Mononuclear cell (primary cell): Measurements from ENCODE around the gene KIAA0825. TPM values are rescaled to one million over a fixed set of nuclear protein-coding genes. Genes with fewer than 3 reads are reported as not detected.

Experiments used
- H3K27me3 ChIP-seq: 2 replicates; pipeline ENCODE4 v1.6.0; 2011; ENCODE audit warnings: low read length, control low read depth; ENCODE audit not compliant: insufficient read depth
- H3K4me1 ChIP-seq: 2 replicates; pipeline ENCODE4 v1.5.1; 2011; ENCODE audit warnings: mild to moderate bottlenecking, low read length, control low read depth; ENCODE audit not compliant: insufficient read depth
- H3K4me3 ChIP-seq: 2 replicates; pipeline ENCODE4 v1.5.1; 2011; ENCODE audit warnings: mild to moderate bottlenecking, low read length, moderate library complexity
- H3K9me3 ChIP-seq: 2 replicates; pipeline ENCODE4 v1.5.1; 2011; ENCODE audit warnings: low read depth, mild to moderate bottlenecking, control low read depth, low read length
- total RNA-seq: library from RNA; depleted of rRNA; stranded (reverse); fragments of >200 nt; gene quantifications from one replicate; pipeline ENCODE4 v1.2.3, GENCODE V29; 2012

Gene KIAA0825
- total RNA-seq, 1 donor, result 2.5 TPM

DNA sequence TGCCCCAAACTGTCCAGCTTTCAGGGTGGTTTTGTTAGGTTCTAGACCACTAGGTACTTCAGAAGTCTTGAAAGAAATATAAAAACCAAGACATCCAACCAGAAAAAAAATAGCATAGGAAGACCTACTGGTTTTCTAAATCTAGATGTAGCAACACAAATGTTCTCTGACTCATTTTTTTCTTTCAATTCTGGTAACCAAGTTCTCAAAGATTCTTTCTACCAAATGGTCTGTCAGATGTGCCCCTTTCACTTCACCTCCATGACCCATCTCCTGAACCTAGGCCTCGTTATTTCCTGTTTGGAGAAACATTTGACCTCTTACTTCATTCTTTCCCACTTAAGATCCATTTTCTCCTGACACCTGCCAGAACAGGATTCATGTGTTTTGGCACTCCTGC is 355.3 kb downstream of the KIAA0825 start:
- Histone ChIP-seq H3K27me3 (no peaks in the 10 kb centered on the region), H3K4me1 (no peaks in the 10 kb centered on the region), H3K9me3 (no peaks in the 10 kb centered on the region), H3K4me3 (no peak overlapping the region)

DNA sequence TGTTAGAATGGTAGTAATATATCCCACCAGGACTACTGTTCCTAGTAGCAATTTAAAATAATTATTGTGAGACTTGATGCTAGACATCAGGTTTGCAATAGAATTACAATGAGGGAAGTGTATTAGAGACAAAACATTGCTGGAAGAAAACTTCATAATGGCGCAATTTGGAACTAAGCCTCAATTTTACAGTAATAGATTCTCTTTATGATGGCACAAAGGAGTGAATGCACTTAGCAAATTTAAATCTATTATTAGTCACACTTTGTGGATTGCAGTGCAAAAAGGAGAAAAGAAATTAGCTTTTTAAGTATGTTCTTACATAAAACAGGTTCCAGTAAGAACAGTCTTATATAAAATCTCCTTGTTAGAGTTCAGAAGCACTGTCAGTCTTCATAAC is 358.3 kb downstream of the KIAA0825 start:
- no peaks in the 10 kb centered on the region for H3K4me1 ChIP-seq
- no peaks in the 10 kb centered on the region for H3K27me3 ChIP-seq

GRCh38 chr5:94254214-94254613 is 364.2 kb downstream of the KIAA0825 start:
- Histone ChIP-seq H3K4me1 (no peaks in the 10 kb centered on the region), H3K4me3 (no peak overlapping the region), H3K27me3 (no peaks in the 10 kb centered on the region), H3K9me3 (no peaks in the 10 kb centered on the region)

More for the DNA sequence above, 358.3 kb downstream of the KIAA0825 start:
- Histone ChIP-seq H3K4me3 (no peak overlapping the region), H3K9me3 (no peaks in the 10 kb centered on the region)

- Histone ChIP-seq H3K27me3 (no peaks in the 10 kb centered on the region), H3K4me1 (peaks cover 12% of the 10 kb centered on the region), H3K9me3 (no peaks in the 10 kb centered on the region), H3K4me3 (no peak overlapping the region)
Observed at GRCh38 chr5:94250985-94251384, 367.4 kb downstream of the KIAA0825 start.

DNA sequence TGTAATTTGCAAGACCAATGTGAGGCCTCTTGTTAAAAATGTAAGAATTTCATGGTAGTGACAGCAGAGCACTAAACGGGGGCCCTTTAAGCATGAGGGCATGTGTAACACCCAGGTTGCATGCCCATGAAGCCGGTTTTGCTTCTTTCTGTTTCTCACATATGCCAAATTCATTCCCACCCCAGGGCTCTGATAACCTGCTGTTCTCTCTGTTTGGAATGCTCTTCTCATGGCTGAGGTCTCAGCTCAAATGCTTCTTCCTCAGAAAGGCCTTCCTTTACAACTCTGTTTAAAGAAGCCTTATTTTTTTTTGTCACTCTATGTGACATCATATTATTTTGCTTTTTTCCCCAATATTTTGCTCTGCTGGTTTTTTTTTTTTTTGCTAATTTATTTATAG is 369.0 kb downstream of the KIAA0825 start:
- Histone ChIP-seq H3K27me3 (no peaks in the 10 kb centered on the region), H3K4me3 (no peak overlapping the region), H3K4me1 (peaks cover 23% of the 10 kb centered on the region), H3K9me3 (no peaks in the 10 kb centered on the region)

- Histone ChIP-seq H3K4me1 (peaks cover 23% of the 10 kb centered on the region), H3K27me3 (no peaks in the 10 kb centered on the region), H3K4me3 (no peak overlapping the region), H3K9me3 (no peaks in the 10 kb centered on the region)
Observed at GRCh38 chr5:94248175-94248875, 370.1 kb downstream of the KIAA0825 start.

DNA sequence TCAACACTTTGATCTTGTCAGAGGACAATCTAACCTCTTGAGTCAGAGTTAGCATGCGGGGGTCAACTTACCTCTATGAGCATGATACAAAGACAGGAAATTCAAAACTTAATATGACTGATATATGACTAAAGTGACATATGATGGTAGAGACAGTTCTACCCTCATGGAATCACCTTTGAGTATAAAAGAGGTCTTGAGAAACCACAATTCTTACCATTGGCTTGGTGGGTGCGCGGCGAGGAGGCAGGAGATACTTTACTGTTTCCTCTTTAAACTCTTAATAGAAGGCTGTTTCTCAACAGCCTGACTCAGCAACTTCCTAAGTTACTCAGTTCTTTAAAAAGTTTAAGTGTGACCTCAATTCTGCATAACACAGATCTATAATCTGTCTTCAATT is 372.8 kb downstream of the KIAA0825 start:
- H3K9me3 ChIP-seq, result no peaks in the 10 kb centered on the region
- no peaks in the 10 kb centered on the region for H3K27me3 ChIP-seq
- peaks cover 23% of the 10 kb centered on the region for H3K4me1 ChIP-seq
- H3K4me3 ChIP-seq, result no peak overlapping the region

GRCh38 chr5:94244921-94245320 is 373.5 kb downstream of the KIAA0825 start:
- Histone ChIP-seq H3K9me3 (no peaks in the 10 kb centered on the region), H3K4me1 (peaks cover 23% of the 10 kb centered on the region), H3K27me3 (no peaks in the 10 kb centered on the region), H3K4me3 (no peak overlapping the region)

GRCh38 chr5:94243612-94244011 is 374.8 kb downstream of the KIAA0825 start:
- Histone ChIP-seq H3K4me3 (no peak overlapping the region), H3K27me3 (no peaks in the 10 kb centered on the region), H3K4me1 (peaks cover 23% of the 10 kb centered on the region), H3K9me3 (no peaks in the 10 kb centered on the region)

DNA sequence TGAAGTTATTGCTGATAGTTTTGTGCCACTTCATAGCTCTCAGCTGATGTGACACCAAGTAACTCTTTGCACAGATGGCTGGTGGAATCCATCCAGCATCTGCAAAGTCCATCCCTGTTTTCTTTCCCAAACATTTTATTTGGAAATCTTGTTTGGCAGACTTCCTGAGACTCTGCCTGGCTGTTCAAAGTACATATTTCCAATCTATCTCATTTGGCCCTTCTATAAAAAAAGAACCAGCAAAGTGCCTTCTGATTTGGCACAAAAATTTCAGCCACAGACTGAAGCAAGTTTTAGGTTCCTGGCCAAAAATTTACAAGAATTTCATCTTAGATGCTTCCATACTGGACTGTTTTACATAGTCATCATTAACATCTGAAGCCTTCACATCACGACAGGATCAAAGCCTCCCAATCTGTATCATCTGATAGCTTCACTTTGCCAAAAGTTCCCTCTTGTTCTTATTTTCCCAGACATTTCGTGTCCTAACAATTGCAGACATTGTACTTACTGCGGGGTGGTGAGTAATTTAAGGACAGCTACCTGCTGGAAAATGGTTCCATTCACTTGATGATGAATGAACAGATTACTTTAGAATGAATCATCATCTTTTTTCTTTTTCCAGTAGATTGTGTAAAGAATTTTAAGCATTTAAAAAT is 377.3 kb downstream of the KIAA0825 start:
- no peaks in the 10 kb centered on the region for H3K27me3 ChIP-seq
- peaks cover 13% of the 10 kb centered on the region for H3K4me1 ChIP-seq
- no peak overlapping the region for H3K4me3 ChIP-seq

GRCh38 chr5:94240596-94240992 is 377.8 kb downstream of the KIAA0825 start:
- Histone ChIP-seq H3K27me3 (no peaks in the 10 kb centered on the region), H3K4me3 (no peak overlapping the region), H3K4me1 (peaks cover 8% of the 10 kb centered on the region), H3K9me3 (no peaks in the 10 kb centered on the region)

More for the DNA sequence above, 377.3 kb downstream of the KIAA0825 start:
- H3K9me3 ChIP-seq, result no peaks in the 10 kb centered on the region

- H3K4me3 ChIP-seq, result no peak overlapping the region
Observed at GRCh38 chr5:94240134-94240533, 378.3 kb downstream of the KIAA0825 start.

GRCh38 chr5:94239266-94239665 is 379.1 kb downstream of the KIAA0825 start:
- Histone ChIP-seq H3K4me1 (no peaks in the 10 kb centered on the region), H3K9me3 (no peaks in the 10 kb centered on the region), H3K27me3 (no peaks in the 10 kb centered on the region), H3K4me3 (no peak overlapping the region)

More at GRCh38 chr5:94240134-94240533, 378.3 kb downstream of the KIAA0825 start:
- H3K9me3 ChIP-seq, result no peaks in the 10 kb centered on the region
- H3K4me1 ChIP-seq, result peaks cover 3% of the 10 kb centered on the region
- H3K27me3 ChIP-seq, result no peaks in the 10 kb centered on the region

DNA sequence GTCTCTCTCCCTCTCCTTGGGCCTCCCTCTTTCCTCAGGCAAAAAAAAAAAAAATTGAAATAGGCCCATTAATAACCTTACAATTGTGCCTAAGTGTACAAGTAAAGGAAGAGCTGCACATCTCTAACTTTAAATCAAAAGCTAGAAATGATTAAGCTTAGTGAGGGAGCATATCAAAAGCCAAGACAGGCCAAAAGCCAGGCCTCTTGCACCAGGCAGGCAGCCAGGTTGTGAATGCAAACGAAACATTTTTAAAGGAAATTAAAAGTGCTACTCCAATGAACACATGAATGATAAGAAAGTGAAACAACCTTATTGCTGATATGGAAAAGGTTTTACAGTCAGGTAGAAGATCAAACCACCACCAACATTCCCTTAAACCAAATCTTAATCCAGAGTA is 383.4 kb downstream of the KIAA0825 start:
- Histone ChIP-seq H3K4me3 (no peak overlapping the region), H3K4me1 (no peaks in the 10 kb centered on the region), H3K9me3 (no peaks in the 10 kb centered on the region), H3K27me3 (no peaks in the 10 kb centered on the region)

DNA sequence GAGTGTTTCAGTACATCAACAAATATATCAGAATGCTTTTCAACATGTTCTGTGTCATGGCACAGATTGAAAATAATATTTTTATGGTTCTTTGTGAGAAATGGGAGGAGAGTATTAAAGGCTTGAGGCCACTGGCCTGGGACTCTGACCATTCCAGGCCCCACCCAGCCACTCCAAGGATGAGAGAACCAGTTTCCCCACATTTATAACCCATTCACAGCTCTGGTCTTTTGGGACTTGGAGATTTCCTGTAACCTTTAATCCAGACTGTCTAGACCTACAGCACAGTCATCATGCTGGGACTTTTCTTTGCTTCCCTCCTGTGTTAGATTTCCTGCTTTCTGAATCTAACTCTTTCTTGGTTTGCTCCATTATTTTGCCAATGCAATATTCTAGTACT is 389.6 kb downstream of the KIAA0825 start:
- Histone ChIP-seq H3K4me1 (no peaks in the 10 kb centered on the region), H3K4me3 (no peak overlapping the region), H3K9me3 (no peaks in the 10 kb centered on the region), H3K27me3 (no peaks in the 10 kb centered on the region)

DNA sequence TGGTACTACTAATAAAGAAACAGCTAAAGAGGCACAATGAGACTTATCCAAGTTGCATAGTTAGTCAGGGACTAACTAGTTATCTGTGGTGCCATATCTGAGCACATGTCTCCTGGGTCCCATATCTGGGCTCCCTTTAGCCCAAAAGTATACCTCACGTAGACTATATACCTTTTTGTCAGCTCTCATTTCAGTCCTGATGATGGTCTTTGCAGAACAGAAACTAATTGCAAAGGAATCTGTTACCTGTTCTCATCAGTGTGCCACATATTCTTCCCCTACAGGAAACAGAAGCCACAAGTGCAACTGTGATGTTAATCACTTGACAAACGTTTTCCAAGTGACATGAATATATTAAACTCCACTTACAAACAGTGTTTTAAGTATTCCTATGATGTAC is 395.2 kb downstream of the KIAA0825 start:
- no peak overlapping the region for H3K4me3 ChIP-seq
- H3K27me3 ChIP-seq, result no peaks in the 10 kb centered on the region
- H3K4me1 ChIP-seq, result no peaks in the 10 kb centered on the region
- no peaks in the 10 kb centered on the region for H3K9me3 ChIP-seq
